ENCODE results near the gene MEG3. TPM values are rescaled to one million over a fixed set of nuclear protein-coding genes. Genes with fewer than 3 reads are reported as not detected.

Gene MEG3
- total and polyA plus RNA-seq, 9 of the 15 experiments (the other 6 are each of a cell fraction or from before 2014, with no cell fraction given), result 0.10 to 5.3 (median 1.0) TPM; not detected in 1

GRCh38 chr14:100887728-100888335 is 61.9 kb downstream of the MEG3 start:
- no TSS peak for BruUV-seq (replicated peaks)
- H3K9me1 ChIP-seq (ENCODE audit: control insufficient read depth, insufficient read depth, low read length), result no peaks in the 10 kb centered on the region
- intact Hi-C loops (cut with micrococcal nuclease) (no loop called here), in situ Hi-C loops (cut with MboI) (no loop called here)
- ChIA-PET CTCF (ENCODE audit: low intra/inter-chr PET ratio) (no interaction called here), POLR2A (interaction anchor here (0.7 to 1.2 kb wide), 2 partner anchors 20 to 213 kb away, joined by 3 to 6 read pairs; no protein-coding TSS in a partner anchor)
- no peak overlapping the region for H3K4me2 ChIP-seq (ENCODE audit: insufficient read depth, low read length)
- ATAC-seq (no peak), DNase-seq (ENCODE audit: extremely low read depth in 1 of 4, low spot score in 3 of 4) (no peak), FAIRE-seq (no peak)
- H3K27me3 ChIP-seq (ENCODE audit: control insufficient read depth in 2 of 2, insufficient read depth in 2 of 2, low read length in 2 of 2), result peaks cover 0 to 18% of the 10 kb centered on the region in 2 experiments; a peak in 2 of 5 replicates
- H3K4me3 ChIP-seq, result no peak overlapping the region
- TF ChIP-seq FOXM1 (IDR thresholded peaks at IDR 0.05; ENCODE audit: low read depth) (no peak), FOXM1 (CRISPR knock-in tag; IDR thresholded peaks at IDR 0.05; ENCODE audit: low read depth) (no peak), COPS2 (conservative IDR thresholded peaks at IDR 0.05) (no peak), OTX1 (CRISPR knock-in tag; IDR thresholded peaks at IDR 0.05) (no peak), FIP1L1 (IDR thresholded peaks at IDR 0.05; ENCODE audit: low read depth, low read length, poor library complexity, severe bottlenecking) (no peak), ZNF212 (CRISPR knock-in tag; IDR thresholded peaks at IDR 0.05) (no peak), AFF4 (CRISPR knock-in tag; IDR thresholded peaks at IDR 0.05) (no peak), KAT8 (IDR thresholded peaks at IDR 0.05; ENCODE audit: low read depth) (no peak), FOSL1 (tag; conservative IDR thresholded peaks at IDR 0.05) (no peak), CREBBP (IDR thresholded peaks at IDR 0.05; ENCODE audit: low read depth, low read length) (no peak), MED1 (CRISPR knock-in tag; IDR thresholded peaks at IDR 0.05; ENCODE audit: borderline replicate concordance) (no peak), ZNF41 (CRISPR knock-in tag; conservative IDR thresholded peaks at IDR 0.05) (no peak)
- no peaks in the 10 kb centered on the region; the same call in 1 of the 2 replicates for H3K9me3 ChIP-seq (replicated peaks; ENCODE audit: control insufficient read depth, insufficient read depth, low read depth, low read length)
- no peak overlapping the region for H3K27ac ChIP-seq (ENCODE audit: extremely low read depth, low read depth, low read length)
- H2AFZ ChIP-seq (ENCODE audit: low read depth, low read length), result no peak overlapping the region
- H3K4me1 ChIP-seq (replicated peaks in 1 of 2; ENCODE audit: control insufficient read depth in 2 of 2, insufficient read depth in 2 of 2, low read length in 2 of 2), result peaks cover 0 to 4% of the 10 kb centered on the region in 2 experiments; a peak in 2 of 5 replicates
- H4K20me1 ChIP-seq (replicated peaks; ENCODE audit: control insufficient read depth, insufficient read depth, low read length), result no peaks in the 10 kb centered on the region
- H3K36me3 ChIP-seq (ENCODE audit: control insufficient read depth, insufficient read depth, low read length), result no peaks in the 10 kb centered on the region
- H3K9ac ChIP-seq (ENCODE audit: insufficient read depth in 1 of 2, low read depth in 2 of 2, low read length in 2 of 2), result no peak overlapping the region
- WGBS (ENCODE audit: insufficient coverage, low coverage, missing lambda C conversion rate), result 31% methylated on average over 6 of the region's 6 CpGs
- no peaks in the 10 kb centered on the region for H3K79me2 ChIP-seq (ENCODE audit: control insufficient read depth, insufficient read depth, low read length)

All from K562 (cell line).